PC-3 (cell line): ENCODE data around the gene TMEM121B. TPM values are rescaled to one million over a fixed set of nuclear protein-coding genes. Genes with fewer than 3 reads are reported as not detected.

Source experiments
- ATAC-seq: fragments of 200-7000 bp; cut with Tn5 transposase; 2 replicates; pipeline ENCODE4 v1.9.1; 2020; ENCODE audit warnings: mild to moderate bottlenecking, moderate library complexity
- BruUV-seq: library from RNA; stranded (reverse); fragments of 400-500 nt; replicated peaks from 2 replicates; lab custom pipeline; 2021; lab: Mats Ljungman, UMichigan
- CTCF ChIA-PET: fragments of 300-600 bp; sonication (Branson Sonifier 250); formaldehyde crosslinking; loops from one replicate; lab custom pipeline; 2022; ENCODE audit warnings: antibody characterized with exemption; lab: Charles Lee
- POLR2A ChIA-PET: fragments of 300-600 bp; sonication (Branson Sonifier 250); formaldehyde crosslinking; loops from one replicate; lab custom pipeline; 2022; ENCODE audit warnings: antibody characterized with exemption; ENCODE audit not compliant: unreplicated experiment; lab: Charles Lee
- DNase-seq: peaks from one replicate; pipeline ENCODE4 v3.0.0-alpha.2; 2015
- H2AFZ ChIP-seq: fragments of 300-600 bp; sonication (generic); 2 replicates; pipeline ENCODE4 v1.6.0; 2016; ENCODE audit warnings: antibody characterized with exemption, low read length
- H3F3A ChIP-seq: fragments of 300-600 bp; sonication (generic); one replicate; pipeline ENCODE4 v1.6.0; 2017; ENCODE audit warnings: antibody characterized with exemption, low read length, control low read depth, mild to moderate bottlenecking; ENCODE audit not compliant: unreplicated experiment
- H3K27ac ChIP-seq: fragments of 300-600 bp; sonication (generic); 2 replicates; pipeline ENCODE4 v1.5.1; 2016; ENCODE audit warnings: mild to moderate bottlenecking, low read length
- H3K27me3 ChIP-seq: fragments of 300-600 bp; sonication (generic); 2 replicates; pipeline ENCODE4 v1.6.1; 2016; ENCODE audit warnings: low read length, mixed read lengths
- H3K36me3 ChIP-seq: fragments of 300-600 bp; sonication (generic); 2 replicates; pipeline ENCODE4 v1.6.1; 2016; ENCODE audit warnings: low read depth, mixed run types, low read length, mixed read lengths
- H3K4me1 ChIP-seq: fragments of 300-600 bp; sonication (generic); 2 replicates; pipeline ENCODE4 v1.5.1; 2016; ENCODE audit warnings: low read length; ENCODE audit not compliant: insufficient read depth
- H3K4me2 ChIP-seq: fragments of 300-600 bp; sonication (generic); 2 replicates; pipeline ENCODE4 v1.6.0; 2016; ENCODE audit warnings: low read length
- H3K4me3 ChIP-seq: fragments of 300-600 bp; sonication (generic); 2 replicates; pipeline ENCODE4 v1.5.1; 2016; ENCODE audit warnings: mild to moderate bottlenecking, low read length, mixed read lengths
- H3K79me2 ChIP-seq: fragments of 300-600 bp; sonication (generic); 2 replicates; pipeline ENCODE4 v1.6.1; 2017; ENCODE audit warnings: low read length, mixed read lengths
- H3K9ac ChIP-seq: fragments of 300-600 bp; sonication (generic); 2 replicates; pipeline ENCODE4 v1.6.0; 2016; ENCODE audit warnings: mild to moderate bottlenecking, low read length
- H3K9me2 ChIP-seq: fragments of 300-600 bp; sonication (generic); replicated peaks from 2 replicates; pipeline ENCODE4 v1.6.1; 2016; ENCODE audit warnings: mixed run types, low read length, mixed read lengths
- H3K9me3 ChIP-seq: fragments of 300-600 bp; sonication (generic); 2 replicates; pipeline ENCODE4 v1.6.1; 2016; ENCODE audit warnings: low read length, mixed read lengths
- H4K20me1 ChIP-seq: fragments of 300-600 bp; sonication (generic); 2 replicates; pipeline ENCODE4 v1.6.1; 2016; ENCODE audit warnings: low read length, mixed read lengths
- CTCF ChIP-seq: fragments of 300-600 bp; sonication (generic); conservative IDR thresholded peaks from 2 replicates; pipeline ENCODE4 v1.5.1; 2017; ENCODE audit warnings: antibody characterized with exemption, low read depth, mild to moderate bottlenecking, low read length
- EZH2 ChIP-seq: fragments of 300-600 bp; sonication (generic); IDR thresholded peaks from one replicate; pipeline ENCODE4 v1.6.1; 2017; ENCODE audit warnings: antibody characterized with exemption, mild to moderate bottlenecking, low read length; ENCODE audit not compliant: unreplicated experiment
- EZH2phosphoT487 ChIP-seq: fragments of 300-600 bp; sonication (generic); IDR thresholded peaks from 2 replicates; pipeline ENCODE4 v1.6.1; 2018; ENCODE audit warnings: mild to moderate bottlenecking, antibody characterized with exemption, low read length, borderline replicate concordance
- intact Hi-C: fragments of 100-400 bp; cut with micrococcal nuclease; formaldehyde crosslinking; loops from 2 replicates; pipeline ENCODE4 v1.9.0; 2023
- total RNA-seq: library from RNA; depleted of rRNA; stranded (reverse); fragments of >200 nt; gene quantifications from 2 replicates; pipeline ENCODE4 v1.2.3, GENCODE V29; 2014

Gene TMEM121B
- total RNA-seq, 1 experiment from 2014 or later: 0.11 TPM

- no peaks in the 10 kb centered on the region for H4K20me1 ChIP-seq
- H3F3A ChIP-seq: no peaks in the 10 kb centered on the region
- H3K27me3 ChIP-seq: no peaks in the 10 kb centered on the region
- no TSS peak for BruUV-seq
- no peaks in the 10 kb centered on the region for H3K79me2 ChIP-seq
- H3K9me2 ChIP-seq: no peaks in the 10 kb centered on the region
- intact Hi-C loops: no loop called here
- DNase-seq: peak; percentile 3
- H3K4me2 ChIP-seq: no peak overlapping the region
- H2AFZ ChIP-seq: no peak overlapping the region
- no peaks in the 10 kb centered on the region for H3K4me1 ChIP-seq
- no peak for ATAC-seq
- H3K27ac ChIP-seq: no peak overlapping the region
- H3K9me3 ChIP-seq: no peaks in the 10 kb centered on the region
- H3K9ac ChIP-seq: no peak overlapping the region
- ChIA-PET CTCF (no interaction called here), POLR2A (no interaction called here)
- H3K36me3 ChIP-seq: no peaks in the 10 kb centered on the region
- H3K4me3 ChIP-seq: no peak overlapping the region
- TF ChIP-seq EZH2 (no peak), CTCF (peak; percentile 33; the same call in 1 of the 2 replicates), EZH2phosphoT487 (no peak)
Observed at GRCh38 chr22:17119481-17120202, 1.5 kb downstream of the TMEM121B start.

- POLR2A ChIA-PET: no interaction called here
- CTCF ChIA-PET: no interaction called here
- no TSS peak for BruUV-seq
- Histone ChIP-seq H3K4me3 (no peak overlapping the region), H3K36me3 (no peaks in the 10 kb centered on the region), H3K79me2 (no peaks in the 10 kb centered on the region), H3F3A (no peaks in the 10 kb centered on the region), H3K4me2 (no peak overlapping the region), H4K20me1 (no peaks in the 10 kb centered on the region), H3K9me3 (no peaks in the 10 kb centered on the region), H3K27ac (no peak overlapping the region), H3K27me3 (no peaks in the 10 kb centered on the region), H3K9ac (no peak overlapping the region), H3K4me1 (no peaks in the 10 kb centered on the region), H2AFZ (no peak overlapping the region), H3K9me2 (no peaks in the 10 kb centered on the region)
- DNase-seq (no peak), ATAC-seq (no peak)
- intact Hi-C loops: no loop called here
- TF ChIP-seq EZH2phosphoT487 (no peak), CTCF (no peak), EZH2 (no peak)
Observed at GRCh38 chr22:17118342-17118741, 2.8 kb downstream of the TMEM121B start.

DNA sequence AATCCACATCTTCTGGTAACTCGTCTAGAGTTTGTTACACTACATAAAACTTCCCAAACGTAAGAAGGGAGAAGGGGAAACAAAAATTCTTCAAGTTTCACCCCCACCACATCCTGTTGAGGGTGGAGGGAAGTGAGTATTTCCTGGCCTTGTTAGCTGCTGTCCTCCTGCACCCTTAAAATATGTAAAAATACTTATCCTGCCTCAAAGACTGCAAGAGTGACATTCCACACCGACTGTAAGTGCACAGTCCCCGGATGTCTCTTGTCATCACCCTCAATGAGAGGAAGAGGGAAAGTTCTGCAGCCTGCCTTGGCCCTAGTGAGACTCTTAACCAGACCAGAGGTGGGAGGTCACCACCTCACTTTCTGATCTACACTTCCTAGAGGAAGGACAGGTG is 3.3 kb downstream of the TMEM121B start:
- H3K9me2 ChIP-seq: no peaks in the 10 kb centered on the region
- peaks cover 1% of the 10 kb centered on the region; the same call in 1 of the 2 replicates for H3K4me1 ChIP-seq
- no peaks in the 10 kb centered on the region for H3K27me3 ChIP-seq
- H3K4me3 ChIP-seq: no peak overlapping the region
- DNase-seq (no peak), ATAC-seq (no peak)
- no peaks in the 10 kb centered on the region for H3F3A ChIP-seq
- no peak overlapping the region for H3K27ac ChIP-seq
- H3K4me2 ChIP-seq: no peak overlapping the region
- no peaks in the 10 kb centered on the region for H3K79me2 ChIP-seq
- no peaks in the 10 kb centered on the region for H4K20me1 ChIP-seq
- intact Hi-C loops: no loop called here
- TF ChIP-seq EZH2 (no peak), EZH2phosphoT487 (no peak), CTCF (no peak)
- POLR2A ChIA-PET: no interaction called here
- CTCF ChIA-PET: no interaction called here
- H3K9me3 ChIP-seq: no peaks in the 10 kb centered on the region
- H3K36me3 ChIP-seq: no peaks in the 10 kb centered on the region
- H2AFZ ChIP-seq: no peak overlapping the region
- BruUV-seq: no TSS peak
- no peak overlapping the region for H3K9ac ChIP-seq
